Activated B cell treated with CpG ODN at 0.5 μM for 24 hours (primary cell): ENCODE results near the gene AK4. TPM values are rescaled to one million over a fixed set of nuclear protein-coding genes. Genes with fewer than 3 reads are reported as not detected.

ENCODE experiments used
- ATAC-seq: fragments of 200-7000 bp; cut with Tn5 transposase; one replicate; pipeline ENCODE4 v1.10.0; 2021; ENCODE audit warnings: low read depth, mild to moderate bottlenecking, moderate library complexity
- CTCF ChIA-PET: fragments of 350-600 bp; sonication (Branson Sonifier 250); formaldehyde crosslinking; loops from one replicate; lab custom pipeline; 2021; ENCODE audit warnings: antibody characterized with exemption; lab: Charles Lee
- POLR2A ChIA-PET: fragments of 350-600 bp; sonication (Branson Sonifier 250); formaldehyde crosslinking; loops from one replicate; lab custom pipeline; 2021; ENCODE audit warnings: antibody characterized with exemption; lab: Charles Lee
- DNase-seq: peaks from one replicate; pipeline ENCODE4 v3.0.0; 2022
- H3K27ac Mint-ChIP-seq: one replicate; pipeline ENCODE4 v1.8.0; 2020; ENCODE audit warnings: mixed read lengths
- H3K27me3 Mint-ChIP-seq: one replicate; pipeline ENCODE4 v1.8.0; 2021; ENCODE audit warnings: mixed read lengths
- H3K36me3 Mint-ChIP-seq: one replicate; pipeline ENCODE4 v1.8.0; 2021; ENCODE audit warnings: low read depth, mixed read lengths
- H3K4me1 Mint-ChIP-seq: one replicate; pipeline ENCODE4 v1.8.0; 2021; ENCODE audit warnings: mixed read lengths
- H3K4me3 Mint-ChIP-seq: one replicate; pipeline ENCODE4 v1.8.0; 2020; ENCODE audit warnings: mild to moderate bottlenecking, mixed read lengths
- H3K9me3 Mint-ChIP-seq: one replicate; pipeline ENCODE4 v1.8.0; 2020; ENCODE audit warnings: mixed read lengths
- intact Hi-C: fragments of 100-400 bp; cut with micrococcal nuclease; formaldehyde crosslinking; loops from one replicate; pipeline ENCODE4 v1.15.1; 2024
- total RNA-seq: library from RNA; stranded (reverse); gene quantifications from 2 replicates; pipeline ENCODE4 v1.2.3, GENCODE V29; 2022
- TF ChIP-seq, protein P1 (sequence below): fragments of 200-600 bp; IDR thresholded peaks from one replicate; pipeline ENCODE4 v1.8.0; 2022; ENCODE audit warnings: antibody characterized with exemption, mild to moderate bottlenecking

Gene AK4
- total RNA-seq, 1 donor from 2014 or later, result 1.8 TPM

DNA sequence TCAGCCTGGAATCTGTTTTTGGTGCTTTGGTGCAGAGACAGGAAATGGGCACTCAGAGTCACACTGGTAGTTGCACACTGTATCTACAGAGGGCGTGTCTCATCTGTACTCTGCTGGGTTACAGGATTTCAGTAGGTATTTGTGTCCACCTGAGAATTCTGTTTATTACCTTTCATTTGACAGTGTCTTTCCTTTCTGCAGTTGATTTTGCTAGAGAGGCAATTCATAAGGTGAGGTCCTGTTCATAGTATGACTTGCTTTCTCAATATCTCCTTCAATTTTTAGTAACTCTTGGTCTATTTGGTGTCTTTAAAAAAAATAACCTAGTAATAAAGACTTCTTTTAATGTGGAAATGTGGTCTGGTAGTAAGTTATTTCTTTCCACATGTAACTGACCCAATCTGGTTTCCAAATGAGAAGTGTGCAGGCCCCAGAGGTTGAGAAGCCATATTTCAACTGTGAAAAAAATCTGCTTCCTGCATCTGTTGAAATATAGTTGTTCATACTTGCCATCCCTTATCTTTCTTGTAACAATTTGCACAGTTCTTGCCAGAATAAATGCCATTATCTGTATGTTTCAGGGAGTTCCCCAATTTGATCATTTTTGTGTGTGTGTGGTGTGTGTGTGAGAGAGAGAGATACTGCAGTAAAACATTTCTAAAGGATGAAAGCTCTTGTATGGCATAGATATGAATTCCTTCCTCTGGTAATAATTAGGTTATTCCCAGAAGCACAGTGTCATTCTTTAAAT lies 82.9 kb downstream of the AK4 start:
- no peak for DNase-seq
- CTCF ChIA-PET, result no interaction called here
- TF ChIP-seq, protein P1, sequence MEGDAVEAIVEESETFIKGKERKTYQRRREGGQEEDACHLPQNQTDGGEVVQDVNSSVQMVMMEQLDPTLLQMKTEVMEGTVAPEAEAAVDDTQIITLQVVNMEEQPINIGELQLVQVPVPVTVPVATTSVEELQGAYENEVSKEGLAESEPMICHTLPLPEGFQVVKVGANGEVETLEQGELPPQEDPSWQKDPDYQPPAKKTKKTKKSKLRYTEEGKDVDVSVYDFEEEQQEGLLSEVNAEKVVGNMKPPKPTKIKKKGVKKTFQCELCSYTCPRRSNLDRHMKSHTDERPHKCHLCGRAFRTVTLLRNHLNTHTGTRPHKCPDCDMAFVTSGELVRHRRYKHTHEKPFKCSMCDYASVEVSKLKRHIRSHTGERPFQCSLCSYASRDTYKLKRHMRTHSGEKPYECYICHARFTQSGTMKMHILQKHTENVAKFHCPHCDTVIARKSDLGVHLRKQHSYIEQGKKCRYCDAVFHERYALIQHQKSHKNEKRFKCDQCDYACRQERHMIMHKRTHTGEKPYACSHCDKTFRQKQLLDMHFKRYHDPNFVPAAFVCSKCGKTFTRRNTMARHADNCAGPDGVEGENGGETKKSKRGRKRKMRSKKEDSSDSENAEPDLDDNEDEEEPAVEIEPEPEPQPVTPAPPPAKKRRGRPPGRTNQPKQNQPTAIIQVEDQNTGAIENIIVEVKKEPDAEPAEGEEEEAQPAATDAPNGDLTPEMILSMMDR, result no peak
- H3K4me3 Mint-ChIP-seq, result no peak overlapping the region
- intact Hi-C loops, result no loop called here
- H3K9me3 Mint-ChIP-seq, result peaks cover 1% of the 10 kb centered on the region
- POLR2A ChIA-PET, result no interaction called here
- H3K27ac Mint-ChIP-seq, result no peak overlapping the region
- peaks cover 11% of the 10 kb centered on the region for H3K27me3 Mint-ChIP-seq
- H3K4me1 Mint-ChIP-seq, result no peaks in the 10 kb centered on the region
- no peaks in the 10 kb centered on the region for H3K36me3 Mint-ChIP-seq
- no peak for ATAC-seq

DNA sequence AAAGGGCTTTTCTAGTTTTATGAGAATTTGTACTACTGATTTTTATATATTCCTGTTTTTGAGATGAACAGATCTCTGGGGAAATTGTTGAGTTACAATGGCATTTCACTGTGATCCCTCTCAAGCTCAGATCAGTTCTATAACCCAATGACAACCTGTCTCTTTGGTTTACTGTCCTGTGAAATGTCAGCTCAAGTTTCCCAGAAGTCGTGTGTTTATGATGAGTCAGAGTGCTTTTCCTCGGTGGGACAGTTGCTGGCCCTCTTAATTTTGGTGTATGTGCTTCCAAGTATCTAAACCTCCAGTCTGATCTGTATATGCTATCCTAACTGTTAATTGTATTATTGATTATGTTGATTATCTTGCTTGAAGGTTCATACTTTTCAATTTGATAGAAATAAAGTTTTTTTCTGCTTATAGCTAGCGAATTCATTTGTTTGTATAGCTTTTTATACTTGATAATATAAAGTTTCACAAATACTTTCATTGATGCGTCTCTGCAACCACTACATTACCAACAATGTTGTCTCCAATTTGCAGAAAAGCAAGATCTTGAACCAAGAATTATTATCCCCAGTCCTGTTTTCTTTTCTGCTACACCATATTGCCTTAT lies 83.8 kb downstream of the AK4 start:
- ChIA-PET POLR2A (no interaction called here), CTCF (no interaction called here)
- TF ChIP-seq, protein P1, result no peak
- Mint-ChIP-seq H3K4me1 (no peaks in the 10 kb centered on the region), H3K27me3 (peaks cover 11% of the 10 kb centered on the region), H3K9me3 (peaks cover 9% of the 10 kb centered on the region), H3K27ac (no peak overlapping the region), H3K4me3 (no peak overlapping the region), H3K36me3 (no peaks in the 10 kb centered on the region)
- ATAC-seq (no peak), DNase-seq (no peak)
- intact Hi-C loops, result no loop called here

DNA sequence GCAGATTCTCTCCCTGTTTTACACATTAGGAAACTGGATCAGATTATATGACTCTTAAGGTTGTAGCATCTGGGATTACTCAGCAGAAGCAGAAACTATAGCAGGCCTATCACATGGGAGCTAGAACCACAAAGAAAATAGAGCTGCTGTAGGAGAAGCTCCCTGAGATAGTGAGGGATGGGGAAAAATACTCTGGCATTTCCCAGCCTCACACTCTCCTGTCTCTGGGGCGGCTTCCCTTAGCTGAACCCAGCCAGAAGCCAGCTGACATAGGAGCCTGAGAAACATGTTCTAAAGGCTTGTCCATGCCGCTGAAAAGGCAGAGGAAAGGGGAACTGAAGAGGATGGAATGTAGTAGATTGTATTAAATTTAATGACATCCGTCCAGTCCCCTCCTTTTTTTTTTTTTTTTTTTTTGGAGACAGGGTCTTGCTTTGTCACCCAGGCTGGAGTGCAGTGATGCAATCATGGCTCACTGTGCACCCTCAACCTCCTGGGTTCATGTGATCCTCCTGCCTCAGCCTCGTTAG lies 84.5 kb downstream of the AK4 start:
- no peak overlapping the region for H3K4me3 Mint-ChIP-seq

DNA sequence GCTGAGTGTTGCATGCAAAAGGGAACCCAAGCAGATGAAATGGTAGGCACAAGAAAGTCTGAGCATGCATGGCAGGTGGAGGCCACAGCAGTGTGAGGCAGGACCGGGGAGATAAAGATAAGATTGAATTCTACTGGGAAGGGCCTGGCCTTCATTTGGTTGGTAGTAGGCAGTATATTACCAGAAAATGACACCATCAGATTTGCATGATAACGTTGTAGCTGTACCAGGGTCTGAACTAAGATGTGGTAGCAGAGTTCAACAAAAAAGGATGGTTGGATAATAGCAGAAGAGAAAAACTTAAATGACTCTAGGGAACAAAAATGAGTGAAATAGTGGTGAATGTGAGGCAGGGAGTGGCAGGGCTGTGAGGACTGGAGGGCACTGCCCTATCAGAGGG lies 85.8 kb downstream of the AK4 start:
- TF ChIP-seq, protein P1, result no peak
- ChIA-PET CTCF (no interaction called here), POLR2A (no interaction called here)
- peaks cover 11% of the 10 kb centered on the region for H3K27me3 Mint-ChIP-seq
- no peaks in the 10 kb centered on the region for H3K4me1 Mint-ChIP-seq
- peaks cover 16% of the 10 kb centered on the region for H3K9me3 Mint-ChIP-seq
- intact Hi-C loops, result no loop called here
- no peak for DNase-seq
- no peak overlapping the region for H3K4me3 Mint-ChIP-seq
- ATAC-seq, result no peak
- no peaks in the 10 kb centered on the region for H3K36me3 Mint-ChIP-seq
- no peak overlapping the region for H3K27ac Mint-ChIP-seq

More for the DNA sequence above, 84.5 kb downstream of the AK4 start:
- no peak for DNase-seq
- ChIA-PET CTCF (no interaction called here), POLR2A (no interaction called here)
- Mint-ChIP-seq H3K27me3 (peaks cover 11% of the 10 kb centered on the region), H3K36me3 (no peaks in the 10 kb centered on the region), H3K9me3 (peaks cover 11% of the 10 kb centered on the region), H3K27ac (no peak overlapping the region), H3K4me1 (no peaks in the 10 kb centered on the region)
- no peak for ATAC-seq
- intact Hi-C loops, result no loop called here
- TF ChIP-seq, protein P1, result no peak
